A549 (cell line): ENCODE data around the gene C1R.

ENCODE experiments used
- BHLHE40 ChIP-seq: IDR thresholded peaks from 2 replicates; pipeline ENCODE4 v1.6.1; 2012; ENCODE audit warnings: low read depth, low read length, inconsistent platforms
- EP300 ChIP-seq, 2 experiments: fragments of >200 bp; sonication (Bioruptor Twin); formaldehyde crosslinking; IDR thresholded peaks; 2 replicates in 1 of 2; 3 replicates in 1 of 2; pipeline ENCODE4 v1.6.1; 2016 to 2017
- FOSB ChIP-seq: fragments of 250-450 bp; sonication (Bioruptor Pico); IDR thresholded peaks from 2 replicates; pipeline ENCODE4 v1.5.0; 2020; ENCODE audit warnings: mild to moderate bottlenecking, moderate library complexity
- JUN ChIP-seq, 2 experiments: fragments of >200 bp; sonication (Bioruptor Twin); formaldehyde crosslinking; IDR thresholded peaks; 2 replicates in 1 of 2; 3 replicates in 1 of 2; pipeline ENCODE4 v1.6.1; 2016 to 2017
- MAX ChIP-seq: IDR thresholded peaks from 2 replicates; pipeline ENCODE4 v1.6.1; 2012
- MYC ChIP-seq: IDR thresholded peaks from 2 replicates; pipeline ENCODE4 v1.6.1; 2012; ENCODE audit warnings: mild to moderate bottlenecking, inconsistent platforms, low read length, improper control_type of control experiment, borderline replicate concordance
- REST ChIP-seq: fragments of 200-600 bp; sonication (generic); IDR thresholded peaks from 2 replicates; pipeline ENCODE4 v1.6.1; 2016; ENCODE audit warnings: antibody characterized with exemption, mild to moderate bottlenecking, moderate library complexity
- USF2 ChIP-seq: fragments of 450-650 bp; IDR thresholded peaks from 2 replicates; pipeline ENCODE4 v1.6.1; 2014; ENCODE audit warnings: antibody characterized with exemption

- TF ChIP-seq EP300 (IDR thresholded peaks at IDR 0.05) (no peak), BHLHE40 (no peak), MAX (no peak), USF2 (no peak), FOSB (CRISPR knock-in tag) (no peak), REST (no peak), JUN (IDR thresholded peaks at IDR 0.05) (no peak), MYC (no peak)
These were observed 22.9 kb downstream of the C1R start for GRCh38 chr12:7069386-7069785.
